Kidney tubule cell (primary cell): ENCODE data around the gene PCK2.

ENCODE experiments used
- DNase-seq: peaks from one replicate; pipeline ENCODE4 v3.0.0-alpha.2; 2018; ENCODE audit warnings: low spot score

PCK2 gene

DNA sequence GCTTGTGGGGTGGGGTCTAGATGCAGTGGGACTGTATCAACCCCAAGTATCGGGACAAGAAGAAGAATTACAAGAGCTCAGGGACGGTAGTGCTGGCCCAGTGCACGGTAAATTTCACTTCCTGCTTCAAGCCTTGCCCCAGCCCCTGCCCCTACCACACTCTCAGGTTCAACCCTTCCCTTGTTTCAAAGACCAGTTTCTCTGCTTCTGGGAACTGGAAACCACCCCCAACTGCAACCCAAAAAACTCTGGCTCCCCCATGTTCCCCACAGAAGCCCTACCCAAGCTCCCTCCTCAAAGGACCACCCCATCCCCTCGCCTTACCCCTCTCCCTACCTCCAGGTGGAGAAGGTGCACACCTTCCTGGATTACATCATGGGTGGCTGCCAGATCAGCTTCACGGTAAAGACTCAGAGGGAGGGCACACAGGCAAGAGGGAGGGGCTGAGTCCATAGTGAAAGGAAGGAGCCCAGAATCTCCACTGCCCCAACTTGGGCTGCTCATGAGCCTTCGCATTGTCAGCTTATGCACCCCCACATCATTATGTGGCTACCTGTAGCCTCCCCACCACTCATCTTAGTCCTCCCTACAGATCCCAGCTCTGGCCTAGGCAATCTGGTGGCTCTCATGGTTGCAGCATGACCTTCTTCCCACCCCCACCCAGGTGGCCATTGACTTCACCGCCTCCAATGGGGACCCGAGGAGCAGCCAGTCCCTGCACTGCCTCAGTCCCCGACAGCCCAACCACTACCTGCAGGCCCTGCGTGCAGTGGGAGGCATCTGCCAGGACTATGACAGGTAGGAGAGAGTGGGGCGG, 18.4 kb upstream of the PCK2 start:
- DNase-seq, result no peak

GRCh38 chr14:24076302-24076601, 17.9 kb upstream of the PCK2 start:
- no peak for DNase-seq

- no peak for DNase-seq
Observed at GRCh38 chr14:24077086-24077485, 17.0 kb upstream of the PCK2 start.

- no peak for DNase-seq
Observed at GRCh38 chr14:24078146-24078545, 16.0 kb upstream of the PCK2 start.

GRCh38 chr14:24079491-24080141, 14.5 kb upstream of the PCK2 start:
- DNase-seq, result no peak

DNA sequence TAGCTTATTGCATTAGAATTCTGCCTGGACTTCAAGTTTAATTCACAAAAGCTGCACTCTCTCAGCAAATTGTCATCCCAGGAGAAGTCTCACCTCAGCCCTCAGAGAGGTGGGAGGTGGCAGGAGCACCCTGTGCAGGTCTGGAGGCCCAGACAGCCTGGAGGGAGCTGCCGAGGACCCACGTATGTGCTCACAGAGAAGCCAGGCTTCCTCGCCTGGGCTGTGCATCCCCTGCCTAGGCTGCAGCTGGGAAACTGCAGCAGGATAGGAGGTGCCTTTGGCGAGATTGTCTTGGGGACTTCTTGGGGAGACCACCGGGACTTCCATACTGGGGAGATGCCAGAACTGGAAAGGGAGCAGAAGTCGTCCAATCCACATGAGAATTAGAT, 14.0 kb upstream of the PCK2 start:
- no peak for DNase-seq

DNA sequence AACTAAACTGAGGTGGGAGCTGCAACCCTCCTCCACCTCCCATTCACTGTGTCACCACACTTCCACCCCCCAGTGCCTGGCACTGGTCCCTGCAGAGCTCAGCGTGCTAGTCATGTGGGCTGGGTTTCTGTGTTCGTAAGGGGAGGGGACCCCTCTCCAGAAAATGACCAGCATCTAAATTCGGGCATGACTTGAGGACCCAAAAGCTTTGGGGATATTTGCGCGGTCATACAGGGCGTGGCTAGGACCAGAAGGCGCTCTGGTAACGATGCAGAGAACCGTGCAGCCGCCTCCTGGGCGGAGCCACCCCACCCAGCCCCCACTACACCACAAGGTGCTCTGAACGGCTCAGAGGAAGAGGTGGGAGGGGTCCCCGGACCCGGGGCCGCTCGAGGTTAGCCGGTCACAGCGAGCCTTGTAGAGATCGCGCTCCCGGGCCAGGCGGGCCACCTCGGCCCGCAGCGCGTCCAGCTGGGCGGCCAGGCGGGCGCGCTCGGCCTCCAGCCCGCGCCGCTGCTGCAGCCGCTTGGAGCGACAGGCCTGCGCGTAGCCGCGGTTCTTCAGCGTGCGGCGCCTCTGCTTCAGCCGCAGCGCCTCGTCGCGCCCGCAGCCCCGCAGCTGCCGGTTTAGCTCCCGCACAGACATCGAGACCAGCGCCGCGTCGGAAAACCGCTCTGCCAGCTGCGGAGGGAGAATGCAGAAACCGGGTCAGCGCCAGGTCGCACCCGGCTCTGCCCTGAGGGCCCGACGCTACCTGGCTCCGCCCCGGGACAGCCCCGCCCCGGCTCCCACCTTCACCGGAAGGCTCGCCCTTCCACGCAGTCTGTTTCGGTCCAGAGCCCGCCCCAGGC, 13.0 kb upstream of the PCK2 start:
- DNase-seq, result peak; percentile 35

DNA sequence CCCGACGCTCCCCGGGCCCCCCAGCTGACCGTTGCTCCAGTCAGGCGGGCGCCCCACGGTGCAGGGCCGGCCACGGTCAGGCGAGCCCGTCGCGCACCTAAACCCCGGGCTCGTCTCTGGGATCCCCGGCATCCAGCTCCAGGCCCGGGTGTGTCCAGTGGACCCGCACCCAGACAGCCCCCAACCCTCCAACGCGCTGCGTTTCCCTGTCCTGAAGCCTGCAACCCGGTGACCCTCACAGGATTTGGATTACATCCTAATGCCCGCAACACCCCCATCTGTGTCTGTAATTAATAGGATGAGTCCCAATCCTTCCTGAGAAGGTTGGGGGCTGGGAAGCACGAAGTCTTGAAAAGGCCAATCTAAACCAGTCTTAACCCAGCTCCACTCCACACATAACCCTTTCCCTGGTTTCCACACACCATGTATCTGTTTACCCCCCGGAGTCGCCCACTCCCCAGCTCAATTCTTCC, 12.3 kb upstream of the PCK2 start:
- no peak for DNase-seq

DNA sequence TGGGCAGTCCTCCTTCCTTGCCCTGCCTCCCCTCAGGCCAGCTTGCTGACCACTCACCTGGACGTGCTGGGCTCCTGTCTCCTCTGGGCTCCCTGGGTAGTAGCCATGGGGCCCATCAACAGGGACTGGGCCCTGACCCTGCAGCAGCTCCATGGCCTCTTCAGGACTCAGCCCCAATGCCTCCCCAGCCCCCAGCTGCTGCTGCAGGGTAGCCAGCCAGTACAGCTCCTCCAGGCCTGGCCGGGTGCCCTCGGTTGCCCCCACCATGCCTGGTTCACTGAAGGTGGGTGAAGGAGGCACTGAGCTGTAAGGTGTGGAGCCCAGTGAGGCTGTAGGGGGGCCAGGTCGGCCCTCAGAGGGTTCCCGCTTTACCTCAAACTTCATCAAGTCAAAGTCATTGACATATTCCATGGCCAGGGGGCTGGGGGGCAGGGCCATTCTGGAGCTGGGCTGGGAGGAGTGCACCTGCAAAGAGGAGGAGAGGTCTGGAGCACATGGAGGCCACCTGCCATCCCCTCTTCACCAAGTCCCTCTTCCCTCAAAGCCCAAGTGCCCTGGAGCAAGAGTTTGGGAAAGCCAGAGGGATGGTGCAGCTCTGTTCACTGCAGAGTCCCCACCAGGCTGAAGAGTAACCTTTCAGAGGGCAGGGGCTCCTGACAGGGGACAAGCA, 11.6 kb upstream of the PCK2 start:
- DNase-seq, result no peak

- no peak for DNase-seq
Observed at GRCh38 chr14:24083462-24083861, 10.6 kb upstream of the PCK2 start.

DNA sequence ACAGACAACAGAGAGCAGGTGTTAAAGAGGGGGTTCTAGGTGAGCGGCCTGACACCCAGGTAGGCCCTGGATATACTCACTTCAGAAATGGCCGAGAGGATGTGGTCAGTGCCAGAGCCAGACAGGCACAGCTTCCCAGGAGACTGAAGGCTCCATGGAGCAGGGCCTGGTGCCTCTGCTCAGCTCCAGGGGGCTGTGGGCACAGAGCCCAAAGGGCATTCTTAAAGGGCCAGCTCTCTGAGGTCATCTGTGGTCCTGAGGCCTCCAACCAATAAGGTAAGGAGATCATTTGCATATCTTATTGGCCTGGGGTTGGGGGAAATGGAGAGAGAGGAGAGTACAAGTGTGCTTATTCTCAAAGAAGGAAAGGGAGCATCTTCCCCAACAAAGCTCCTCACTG, 9.7 kb upstream of the PCK2 start:
- DNase-seq, result peak; percentile 47

DNA sequence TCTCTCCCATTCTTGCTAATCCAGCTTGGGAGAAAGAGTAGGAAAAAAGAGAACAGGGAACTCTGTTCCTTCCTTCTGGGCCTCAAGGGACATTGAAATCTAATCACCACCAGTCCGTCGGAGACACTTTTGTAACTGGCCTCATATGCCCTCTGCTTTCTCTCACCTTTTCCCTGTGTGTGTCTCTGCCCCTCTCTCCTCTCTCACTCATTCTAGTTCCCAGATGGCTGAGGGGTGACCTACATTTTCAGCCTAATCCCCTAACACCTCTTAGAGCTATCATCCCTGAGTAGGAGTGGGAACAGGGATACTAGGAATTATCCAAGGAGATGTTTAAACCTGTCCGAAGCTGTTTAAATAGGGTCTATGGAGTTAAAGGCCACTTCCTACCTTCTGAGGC, 8.9 kb upstream of the PCK2 start:
- no peak for DNase-seq

DNA sequence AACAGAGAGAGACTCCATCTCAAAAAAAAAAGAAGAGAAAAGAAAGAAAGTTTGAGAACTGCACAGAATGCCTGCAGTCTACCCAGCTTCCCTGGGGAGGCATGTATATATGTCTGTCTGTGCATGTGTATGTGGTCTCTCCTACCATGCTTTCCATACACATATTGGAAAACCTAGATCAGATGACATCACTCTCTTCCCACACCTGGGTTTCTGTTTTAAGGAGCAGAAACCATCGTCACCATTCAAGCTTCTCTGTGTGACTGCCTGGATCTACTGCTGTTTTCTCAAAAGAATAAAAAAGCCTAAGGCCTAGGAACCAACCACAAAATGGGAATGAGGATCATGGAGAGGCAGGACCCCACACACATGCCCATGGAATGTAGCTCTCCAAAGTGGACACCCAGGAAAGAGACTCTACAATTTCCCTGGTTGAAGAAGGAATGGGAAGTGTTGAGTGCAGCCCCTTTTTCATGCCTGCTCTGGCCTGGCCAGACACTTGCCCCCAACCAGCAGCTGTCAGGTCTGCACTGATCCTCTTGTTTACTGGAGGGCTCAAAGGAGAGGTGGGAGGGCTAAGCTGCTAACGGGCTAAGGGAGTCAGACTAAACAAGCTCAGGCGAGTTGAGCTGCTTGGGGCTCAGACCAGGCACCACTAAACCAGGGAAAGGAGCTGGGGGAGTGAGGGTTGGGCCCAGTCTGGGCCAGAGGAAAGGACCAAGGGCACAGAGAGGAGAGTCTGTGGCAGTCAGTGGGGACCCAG, 7.7 kb upstream of the PCK2 start:
- DNase-seq, result no peak

- no peak for DNase-seq
Observed at GRCh38 chr14:24087004-24087403, 7.1 kb upstream of the PCK2 start.

DNA sequence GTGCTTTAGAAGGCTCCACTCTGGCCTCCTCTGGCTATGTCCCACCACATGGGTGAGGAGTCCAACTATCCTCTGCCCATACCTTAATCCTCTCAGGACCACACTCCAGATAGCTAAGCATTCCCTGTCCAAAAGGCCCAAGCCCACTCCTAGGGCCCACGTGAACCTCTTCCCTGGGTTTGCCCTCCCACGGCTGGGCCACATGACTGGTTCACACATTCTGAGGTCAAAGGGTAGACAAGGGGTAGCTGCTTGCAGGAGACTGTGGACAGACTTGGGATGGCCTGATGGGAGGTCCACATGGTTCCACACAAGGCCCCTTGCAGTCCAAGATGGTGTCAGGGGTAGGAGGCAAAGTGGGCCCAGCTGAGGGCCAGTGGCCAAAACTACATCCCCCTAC, 6.0 kb upstream of the PCK2 start:
- DNase-seq, result no peak

DNA sequence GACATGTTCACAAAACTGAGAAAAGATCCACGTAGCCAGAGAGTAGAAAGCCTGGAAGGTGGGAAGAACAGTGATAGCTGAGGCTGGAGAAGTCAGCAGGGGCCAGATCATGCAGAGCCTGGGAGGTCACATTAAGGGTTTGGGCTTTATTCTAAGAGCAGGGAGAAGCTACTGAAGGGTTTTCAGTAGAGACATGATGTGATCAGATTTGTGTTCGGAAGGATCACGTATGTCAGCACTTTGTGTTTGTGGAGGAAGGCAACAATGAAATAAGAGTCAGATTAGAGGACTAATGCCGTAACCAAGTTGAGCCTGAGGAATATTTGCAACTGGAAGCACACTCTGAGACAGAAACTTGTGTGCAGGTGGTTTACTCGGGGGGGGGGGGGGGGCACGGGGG, 4.2 kb upstream of the PCK2 start:
- no peak for DNase-seq

DNA sequence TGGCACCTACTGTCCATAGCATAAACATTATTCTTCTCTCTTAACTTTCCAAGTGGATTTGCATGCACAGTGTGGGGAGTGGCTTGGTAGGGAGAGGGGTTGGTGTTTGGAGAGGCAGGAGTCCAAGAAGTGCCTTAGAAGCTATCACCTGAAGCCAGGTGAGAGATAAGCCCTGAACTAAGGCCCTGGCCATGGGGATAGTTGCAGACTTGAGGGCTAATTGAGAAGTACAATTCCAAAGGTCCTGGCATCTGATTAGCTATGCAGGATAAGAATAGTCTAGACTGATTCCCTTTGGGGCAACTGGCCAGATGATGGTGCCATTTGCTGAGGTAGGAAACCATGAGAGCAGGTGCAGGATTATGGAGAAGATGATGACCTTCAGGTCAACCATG, 2.0 kb upstream of the PCK2 start:
- no peak for DNase-seq

DNA sequence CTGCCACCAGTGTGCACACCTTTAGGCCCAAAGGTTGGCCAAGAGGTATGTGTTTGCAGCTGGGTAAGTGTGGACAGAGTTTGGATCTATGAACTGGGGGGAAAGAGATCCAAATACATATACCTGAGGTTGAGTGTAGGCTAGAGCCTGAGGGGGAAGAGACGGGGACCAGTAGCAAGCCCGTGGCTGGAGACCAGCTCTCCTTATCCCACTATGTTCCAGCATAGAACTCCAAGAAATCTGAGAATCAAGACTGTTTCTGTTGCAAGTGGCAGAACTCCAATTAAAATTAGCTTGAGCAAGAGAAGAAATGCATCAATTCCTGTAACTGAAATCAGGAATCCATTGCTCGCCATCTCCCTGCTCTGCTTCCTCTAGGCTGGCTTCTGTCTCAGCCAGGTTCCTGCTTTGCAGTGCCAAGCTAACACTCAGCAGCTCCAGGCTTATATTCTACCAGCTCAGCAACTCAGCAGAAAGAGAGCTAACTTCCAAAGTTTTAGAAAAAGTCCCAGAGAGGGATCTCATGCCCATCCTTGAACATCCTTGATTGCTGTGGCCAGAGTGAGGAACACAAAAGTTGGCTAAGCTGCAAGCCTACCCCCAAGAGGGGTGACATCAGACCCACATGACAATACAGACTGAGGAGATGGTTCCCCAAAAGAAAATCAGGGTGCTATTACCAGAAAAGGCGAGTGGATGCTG, 1.5 kb upstream of the PCK2 start:
- no peak for DNase-seq

GRCh38 chr14:24093207-24093900, 757 bp upstream of the PCK2 start:
- no peak for DNase-seq

DNA sequence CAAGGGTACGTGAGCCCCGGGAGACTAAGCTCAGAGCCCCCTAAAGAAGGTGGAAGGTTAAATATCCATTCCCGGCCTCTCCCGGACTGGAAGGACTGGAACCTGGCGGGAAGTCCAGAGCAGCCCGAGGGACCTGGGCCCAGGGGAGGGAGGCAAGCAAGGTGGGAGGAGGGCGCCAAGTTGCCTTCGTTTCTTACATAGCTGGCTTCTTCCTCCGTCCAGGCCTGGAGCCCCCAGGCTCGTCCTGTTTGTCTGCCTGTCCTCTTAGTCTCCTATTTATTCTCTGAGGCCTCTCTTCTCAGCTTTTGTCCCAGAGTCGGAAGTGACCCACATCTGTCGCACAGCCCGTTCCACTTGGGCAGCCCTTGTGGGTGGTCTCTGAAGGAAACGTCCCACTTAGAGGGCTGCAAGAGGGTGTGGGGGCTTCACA, 745 bp downstream of the PCK2 start:
- DNase-seq, result no peak
